Body of pancreas (tissue), 4 donors: ENCODE results near the gene JCAD. TPM values are rescaled to one million over a fixed set of nuclear protein-coding genes. Genes with fewer than 3 reads are reported as not detected.

Source experiments
- ATAC-seq: fragments of 150-250 bp; one replicate; pipeline ENCODE4 v1.9.1; 2016
- DNase-seq, 4 donors: peaks; one replicate each; pipeline ENCODE4 v3.0.0-alpha.2; 2019
- H3K27ac ChIP-seq, 4 donors: fragments of 200-600 bp; sonication (generic); 1 replicate in 3 of 4; 2 replicates in 1 of 4; pipeline versions ENCODE4 v1.5.1 to v1.6.1; 2016 to 2019; ENCODE audit warnings: mild to moderate bottlenecking in 1 of 4, mixed read lengths in 1 of 4, moderate library complexity in 1 of 4
- H3K27me3 ChIP-seq, 2 donors: fragments of 200-600 bp; sonication (generic); one replicate each; pipeline ENCODE4 v1.6.0; 2016; ENCODE audit warnings: mild to moderate bottlenecking in 1 of 2
- H3K36me3 ChIP-seq, 2 donors: fragments of 200-600 bp; sonication (generic); replicated peaks in 1 of 2; 2 replicates each; pipeline ENCODE4 v1.5.1; 2016; ENCODE audit warnings: low read depth in 2 of 2; ENCODE audit not compliant: insufficient read depth in 1 of 2
- H3K4me1 ChIP-seq: fragments of 200-600 bp; sonication (generic); one replicate; pipeline ENCODE4 v1.6.0; 2016
- H3K4me3 ChIP-seq, 2 donors: fragments of 200-600 bp; sonication (generic); 1 replicate in 1 of 2; 2 replicates in 1 of 2; pipeline ENCODE4 v1.5.1; 2016 to 2019
- H3K9me3 ChIP-seq, 3 donors: fragments of 200-600 bp; sonication (generic); 1 replicate in 2 of 3; 2 replicates in 1 of 3; pipeline ENCODE4 v1.5.1; 2016
- CTCF ChIP-seq, 7 experiments: fragments of 450-650 bp in 4 of 7; fragments of 200-600 bp in 3 of 7; sonication (generic) in 3 of 7; IDR thresholded peaks; one replicate each; pipeline ENCODE4 v1.5.1; 2016 to 2019; ENCODE audit warnings: antibody characterized with exemption in 7 of 7
- POLR2A ChIP-seq, 3 donors: fragments of 450-650 bp; IDR thresholded peaks; one replicate each; pipeline ENCODE4 v1.6.1; 2016; ENCODE audit warnings: antibody characterized with exemption in 3 of 3, mild to moderate bottlenecking in 2 of 3
- WGBS, 2 donors: methylation state at CpG; one replicate each; pipeline ENCODE4 v1.1.5; 2017; 5-methylcytosine and 5-hydroxymethylcytosine counted together
- intact Hi-C: fragments of 100-400 bp; cut with DNase I; formaldehyde crosslinking; loops from one replicate; pipeline ENCODE4 v1.15.1; 2023
- total RNA-seq, 2 donors: library from RNA; depleted of rRNA; stranded (reverse); fragments of >200 nt; gene quantifications; one replicate each; pipeline ENCODE4 v1.1.0, GENCODE V29; 2016

JCAD gene
- total RNA-seq, 2 donors from 2014 or later: 15.3 to 22.4 TPM

GRCh38 chr10:30036341-30036740 lies 23.0 kb downstream of the JCAD start:
- Histone ChIP-seq H3K27me3 (no peaks in the 10 kb centered on the region), H3K27ac (no peak overlapping the region), H3K4me1 (peaks cover 4% of the 10 kb centered on the region), H3K9me3 (no peaks in the 10 kb centered on the region), H3K4me3 (no peak overlapping the region), H3K36me3 (no peaks in the 10 kb centered on the region)
- TF ChIP-seq POLR2A (IDR thresholded peaks at IDR 0.05): no peak
- no peak for TF ChIP-seq CTCF (IDR thresholded peaks at IDR 0.05)
- WGBS, 2 donors: 41 to 43% methylated on average over 3 of the region's 3 CpGs
- intact Hi-C loops: no loop called here
- DNase-seq (no peak), ATAC-seq (no peak)

- Histone ChIP-seq H3K36me3 (no peaks in the 10 kb centered on the region), H3K4me3 (no peak overlapping the region), H3K9me3 (no peaks in the 10 kb centered on the region), H3K27me3 (no peaks in the 10 kb centered on the region), H3K27ac (no peak overlapping the region), H3K4me1 (peaks cover 9% of the 10 kb centered on the region)
- ATAC-seq (no peak), DNase-seq (no peak)
- WGBS, 2 donors: 56 to 57% methylated on average over 15 of the region's 15 CpGs
- intact Hi-C loops: no loop called here
- no peak for TF ChIP-seq CTCF (IDR thresholded peaks at IDR 0.05)
- no peak for TF ChIP-seq POLR2A (IDR thresholded peaks at IDR 0.05)
Measured at GRCh38 chr10:30034433-30035137, 24.8 kb downstream of the JCAD start.

GRCh38 chr10:30032125-30032524 lies 27.3 kb downstream of the JCAD start:
- DNase-seq: no peak
- H3K4me1 ChIP-seq: peaks cover 25% of the 10 kb centered on the region

GRCh38 chr10:30029872-30030256 lies 29.5 kb downstream of the JCAD start:
- H3K4me1 ChIP-seq: peaks cover 27% of the 10 kb centered on the region
- intact Hi-C loops: no loop called here
- TF ChIP-seq CTCF (IDR thresholded peaks at IDR 0.05) (no peak), POLR2A (IDR thresholded peaks at IDR 0.05) (no peak)
- H3K9me3 ChIP-seq: no peaks in the 10 kb centered on the region
- no peak overlapping the region for H3K4me3 ChIP-seq
- ATAC-seq (peak; percentile 28), DNase-seq (peak in 3 of 4 donors; percentile 30 to 44 (median 32))
- H3K27me3 ChIP-seq: no peaks in the 10 kb centered on the region
- H3K36me3 ChIP-seq: no peaks in the 10 kb centered on the region
- WGBS, 2 donors: 39 to 46% methylated on average over 7 of the region's 7 CpGs
- H3K27ac ChIP-seq: peak overlapping the region in 1 of 4 donors; percentile 25

More at GRCh38 chr10:30032125-30032524, 27.3 kb downstream of the JCAD start:
- Histone ChIP-seq H3K4me3 (no peak overlapping the region), H3K36me3 (no peaks in the 10 kb centered on the region), H3K9me3 (no peaks in the 10 kb centered on the region), H3K27me3 (no peaks in the 10 kb centered on the region), H3K27ac (no peak overlapping the region)
- intact Hi-C loops: no loop called here
- no peak for ATAC-seq
- TF ChIP-seq POLR2A (IDR thresholded peaks at IDR 0.05) (no peak), CTCF (IDR thresholded peaks at IDR 0.05) (no peak)
- WGBS, 2 donors: 95 to 100% methylated on average over 1 of the region's 1 CpG
